ENCODE measurements around the gene ABCF2.

Gene ABCF2

DNA sequence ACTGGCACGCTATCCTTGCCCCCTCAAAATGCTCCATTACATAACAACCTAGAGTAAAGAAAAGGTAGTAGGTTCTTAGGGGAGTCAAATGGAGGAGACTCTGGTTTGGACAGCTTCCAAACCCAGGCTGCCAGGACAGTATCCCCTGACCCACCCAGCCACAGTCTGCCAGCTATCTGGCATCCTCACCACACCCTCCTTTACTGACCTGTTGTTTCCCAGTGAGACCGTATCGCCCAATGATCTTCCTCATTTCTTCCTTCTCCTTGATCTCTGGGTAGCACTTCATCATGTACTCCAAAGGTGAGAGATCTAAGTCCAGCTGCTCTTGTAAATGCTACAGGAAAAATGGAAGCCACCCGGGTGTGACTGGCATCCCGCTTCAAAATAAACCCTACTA is 11.6 kb downstream of the ABCF2 start:
- no peak for DNase-seq

GRCh38 chr7:151213826-151214225 is 13.2 kb downstream of the ABCF2 start:
- no peak for DNase-seq

DNA sequence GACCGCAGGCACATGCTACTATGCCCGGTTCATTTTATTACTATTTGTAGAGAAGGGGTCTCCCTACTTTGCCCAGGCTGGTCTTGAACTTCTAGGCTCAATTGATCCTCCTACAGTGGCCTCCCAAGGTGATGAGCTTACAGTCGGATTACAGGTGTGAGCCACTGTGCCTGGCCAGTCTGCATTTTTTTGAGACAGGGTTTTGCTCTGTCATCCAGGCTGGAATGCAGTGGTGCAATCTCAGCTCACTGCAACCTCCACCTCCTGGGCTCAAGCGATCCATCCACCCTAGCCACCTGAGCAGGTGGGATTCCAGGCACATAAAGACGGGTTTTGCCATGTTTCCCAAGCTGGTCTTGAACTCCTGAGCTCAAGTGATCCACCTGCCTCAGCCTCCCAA is 14.4 kb downstream of the ABCF2 start:
- no peak for DNase-seq

- DNase-seq, result no peak
These were observed 15.7 kb downstream of the ABCF2 start for GRCh38 chr7:151211155-151211772.

GRCh38 chr7:151210087-151210854 is 16.7 kb downstream of the ABCF2 start, which contains the start of gene H2BK1:
H2BK1 (minus strand) TSS chr7:151210488; CDS start chr7:151210318, 170 bp downstream.
- DNase-seq, result no peak

DNA sequence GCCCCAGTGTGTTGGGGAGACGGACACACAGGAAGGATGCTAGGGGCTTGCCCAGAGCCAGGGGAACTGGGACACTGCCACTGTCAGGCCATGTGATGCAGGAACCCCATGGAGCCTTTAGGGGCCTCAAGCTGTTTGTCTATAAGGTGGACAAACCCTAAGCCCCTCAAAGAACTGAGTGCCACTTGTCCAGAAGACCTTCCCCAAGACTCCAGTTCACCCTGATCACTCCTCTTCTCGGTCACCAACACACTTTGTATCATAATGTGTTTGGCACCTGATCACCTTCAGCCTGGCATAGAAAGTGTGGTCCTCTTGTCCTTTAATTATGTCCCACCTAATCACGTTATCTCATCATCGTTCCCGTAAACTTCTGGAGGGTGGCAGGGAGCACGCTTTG is 17.4 kb downstream of the ABCF2 start:
- DNase-seq, result no peak

DNA sequence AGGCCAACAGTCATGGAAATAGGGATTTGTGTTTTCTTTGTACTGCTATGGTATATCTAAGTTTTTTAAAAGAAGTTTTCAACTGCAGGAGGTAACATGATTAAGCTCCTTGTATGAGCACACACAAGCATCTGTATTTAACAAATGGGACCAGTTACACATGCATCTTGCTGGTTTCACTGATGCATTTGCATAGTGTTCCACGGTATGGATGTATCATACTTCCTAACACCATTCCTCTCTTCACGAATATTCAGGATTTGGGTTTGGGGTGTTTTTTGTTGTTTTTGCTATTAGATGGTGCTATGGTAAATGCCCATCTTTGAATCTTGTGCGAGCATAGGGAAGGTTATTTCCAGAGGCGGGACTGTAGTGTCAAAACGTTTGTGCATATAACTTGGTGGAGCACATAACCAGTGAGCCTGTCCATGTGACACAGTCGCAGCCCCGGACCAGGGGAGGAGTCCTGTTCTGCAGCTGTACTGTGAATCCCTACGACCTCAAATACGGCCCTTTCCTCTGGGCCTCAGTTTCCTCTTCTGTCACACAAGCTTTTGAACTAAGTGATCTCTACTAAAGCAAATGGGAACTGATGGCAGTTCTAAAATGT is 18.6 kb downstream of the ABCF2 start:
- no peak for DNase-seq

- DNase-seq, result peak in 1 of 2 experiments; percentile 29
These were observed 19.2 kb downstream of the ABCF2 start for GRCh38 chr7:151207804-151208203.

- no peak for DNase-seq
These were observed 19.7 kb downstream of the ABCF2 start for GRCh38 chr7:151207315-151207714.

GRCh38 chr7:151206914-151207313 is 20.1 kb downstream of the ABCF2 start:
- no peak for DNase-seq

DNA sequence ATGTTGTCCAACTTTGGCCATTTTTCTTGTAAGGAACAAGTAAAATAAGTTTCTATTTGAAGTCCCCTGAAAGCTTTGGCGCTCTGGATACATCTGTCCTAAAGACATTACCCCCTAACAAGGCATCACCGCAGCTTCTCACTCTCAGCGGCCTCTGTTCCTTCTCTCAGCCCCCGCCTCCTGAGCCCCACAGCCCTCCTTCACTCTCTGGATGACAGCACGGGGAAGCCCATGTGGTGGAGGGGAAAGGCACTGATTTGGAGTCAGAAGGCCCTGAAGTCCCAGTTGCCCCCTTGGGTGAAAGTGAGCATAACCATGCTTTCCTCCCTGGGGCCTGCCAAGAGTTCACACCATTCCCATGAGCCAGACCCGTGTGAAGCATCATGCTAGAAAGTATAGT is 21.3 kb downstream of the ABCF2 start:
- DNase-seq, result no peak

DNA sequence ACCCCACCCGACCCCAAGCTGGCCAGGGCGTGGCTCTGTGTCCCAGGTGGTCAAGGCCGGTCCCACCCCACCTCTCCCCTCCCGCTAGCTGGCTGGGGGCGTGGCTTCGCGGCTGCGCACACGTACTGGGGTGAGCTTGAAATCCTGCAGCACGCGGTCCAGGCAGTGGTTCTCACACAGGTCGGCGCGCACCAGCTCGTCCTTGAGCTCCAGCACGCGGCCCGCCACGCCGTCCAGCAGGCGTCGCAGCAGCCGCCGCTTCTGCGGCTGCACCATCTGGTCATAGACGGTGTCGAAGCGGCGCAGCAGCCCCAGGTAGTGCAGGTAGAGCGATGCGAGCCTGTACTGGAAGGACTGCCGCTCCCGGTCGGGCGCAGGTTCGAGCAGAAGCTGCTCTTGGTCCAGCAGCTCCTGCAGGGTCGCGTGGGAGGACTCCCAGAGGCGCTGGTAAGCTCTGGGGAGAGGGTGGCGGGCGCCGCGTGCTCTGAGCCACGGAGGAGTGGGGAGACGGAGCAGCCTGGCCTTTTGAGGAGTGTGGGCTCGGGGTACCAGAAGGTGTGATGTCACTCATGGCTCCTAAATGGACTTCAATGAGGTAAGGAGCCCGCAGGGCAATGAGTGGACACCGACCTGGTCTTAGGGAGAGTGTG is 22.5 kb downstream of the ABCF2 start:
- no peak for DNase-seq

DNA sequence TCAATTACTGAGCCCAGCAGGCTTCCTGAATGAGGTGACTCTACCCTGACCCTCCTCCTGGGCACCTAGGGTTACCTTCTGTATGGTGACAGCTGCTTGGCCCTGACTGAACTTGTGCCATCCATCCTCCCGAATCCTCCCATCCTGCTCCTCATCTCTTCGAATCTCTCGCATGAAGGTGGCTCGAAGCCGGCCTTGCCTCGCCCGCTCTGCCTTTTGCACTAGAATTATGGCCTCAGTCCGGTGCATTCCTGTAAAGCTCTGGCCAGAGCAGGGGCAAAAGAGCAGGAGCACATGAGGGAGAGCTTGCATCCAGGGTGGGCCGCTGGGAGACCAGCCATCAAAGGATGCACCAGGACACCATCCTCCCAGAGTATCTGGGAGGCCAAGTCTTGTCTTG is 24.2 kb downstream of the ABCF2 start:
- DNase-seq, result no peak

- DNase-seq, result no peak
These were observed 25.3 kb downstream of the ABCF2 start for GRCh38 chr7:151201751-151202150.

GRCh38 chr7:151201344-151201743 is 25.7 kb downstream of the ABCF2 start:
- no peak for DNase-seq

DNA sequence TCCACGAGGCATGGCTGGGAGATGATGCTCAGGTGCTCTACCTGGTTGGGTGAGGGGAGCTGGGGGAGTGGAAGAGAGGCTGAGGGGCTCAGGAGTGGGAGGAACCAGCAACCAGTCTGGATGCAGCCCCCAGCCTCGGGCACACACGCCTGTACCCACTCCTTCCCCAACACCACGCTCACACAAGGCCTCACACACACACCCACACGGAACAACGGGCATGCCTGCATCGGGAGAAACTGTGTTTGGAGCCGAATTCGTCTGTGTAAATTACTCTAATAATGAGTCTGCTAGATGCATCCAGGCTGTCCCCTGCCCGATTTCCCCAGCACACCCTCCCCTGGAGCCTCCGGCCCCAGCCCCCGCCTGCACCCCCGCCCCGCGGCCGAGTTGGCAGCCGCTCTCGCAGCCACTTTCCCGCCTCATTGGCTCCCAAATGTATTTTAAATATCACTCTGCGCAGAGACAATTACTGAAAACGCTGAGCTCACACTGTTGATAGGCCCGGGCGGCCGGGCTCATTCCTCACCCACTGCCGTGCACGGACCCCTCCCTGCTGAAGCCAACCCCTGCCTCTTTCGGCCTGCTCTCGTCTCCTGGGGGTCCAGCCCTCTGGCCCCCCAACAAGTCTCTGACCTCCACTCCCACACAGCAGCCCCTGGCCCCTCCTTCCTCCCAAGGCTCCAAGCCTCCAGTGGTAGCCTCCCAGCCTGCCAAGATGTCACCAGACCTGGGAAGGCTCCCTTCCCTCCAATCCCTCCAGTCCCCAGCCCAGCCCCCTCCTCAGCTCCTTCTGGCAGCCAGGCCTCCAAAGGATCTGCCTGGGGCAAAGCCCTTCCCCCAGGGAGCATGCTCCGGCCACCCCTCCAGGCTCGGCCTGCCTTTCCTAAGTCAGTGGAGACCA is 27.8 kb downstream of the ABCF2 start:
- DNase-seq, result no peak

- no peak for DNase-seq
These were observed 29.1 kb downstream of the ABCF2 start for GRCh38 chr7:151197932-151198331.

DNA sequence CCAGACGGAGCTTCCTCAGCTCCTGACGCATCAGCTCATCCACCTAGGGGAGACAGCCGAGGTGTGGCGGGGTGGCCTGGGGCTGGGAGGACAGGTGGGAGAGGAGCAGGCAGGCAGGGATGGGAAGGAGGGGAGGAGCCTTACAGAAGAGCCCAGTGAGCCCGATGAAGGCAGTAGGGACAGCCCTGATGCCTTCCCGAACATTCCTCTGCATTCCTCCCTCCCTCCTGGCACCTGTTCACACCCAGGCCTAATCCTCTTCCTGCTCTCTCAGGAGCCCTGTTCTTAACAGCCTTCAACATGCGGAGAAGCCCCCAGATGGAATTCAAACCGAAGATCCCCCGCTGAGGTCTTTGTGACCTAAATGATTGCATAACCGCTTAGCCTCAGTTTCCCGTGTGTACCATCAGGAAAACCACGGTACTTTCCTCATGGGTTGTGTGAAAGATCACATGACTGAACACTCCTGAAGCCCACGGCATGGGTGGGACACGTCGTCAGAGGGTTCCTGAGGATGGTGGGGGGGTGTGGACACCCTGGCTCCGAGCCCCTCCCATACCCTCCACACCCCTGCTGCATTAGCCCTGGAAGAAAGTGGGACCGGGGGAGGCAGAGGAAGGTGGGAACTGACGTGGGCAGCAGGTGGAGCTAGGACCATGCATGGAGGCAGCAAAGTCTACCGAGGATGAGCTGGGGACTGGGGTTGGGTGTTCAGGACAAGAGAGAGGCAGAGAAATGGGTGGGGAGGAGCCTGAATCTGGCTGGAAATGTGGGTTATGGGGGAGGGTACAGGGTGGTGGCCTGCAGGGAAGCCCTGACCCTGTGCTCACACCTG is 31.2 kb downstream of the ABCF2 start:
- no peak for DNase-seq

- DNase-seq, result no peak
These were observed 32.8 kb downstream of the ABCF2 start for GRCh38 chr7:151194188-151194587.

- DNase-seq, result no peak
These were observed 33.6 kb downstream of the ABCF2 start for GRCh38 chr7:151193203-151193978.

Data from SHP77 (cell line).